H1 (cell line): ENCODE results near the gene MAPT.

ENCODE experiments used
- MAX ChIP-seq: IDR thresholded peaks from 2 replicates; pipeline ENCODE4 v1.6.1; 2012; ENCODE audit warnings: inconsistent platforms
- POLR2A ChIP-seq, 2 experiments: IDR thresholded peaks; 1 replicate in 1 of 2; 2 replicates in 1 of 2; pipeline ENCODE4 v1.6.1; 2011; ENCODE audit warnings: low read depth in 2 of 2, low read length in 2 of 2, mild to moderate bottlenecking in 2 of 2; ENCODE audit errors: control extremely low read depth in 1 of 2
- RAD21 ChIP-seq, 2 experiments: IDR thresholded peaks in 1 of 2; conservative IDR thresholded peaks in 1 of 2; 2 replicates each; pipeline ENCODE4 v1.6.1; 2011; ENCODE audit warnings: low read depth in 2 of 2, low read length in 2 of 2, improper control_type of control experiment in 1 of 2, inconsistent platforms in 1 of 2, mild to moderate bottlenecking in 1 of 2, moderate library complexity in 1 of 2
- SRF ChIP-seq: IDR thresholded peaks from 2 replicates; pipeline ENCODE4 v1.6.1; 2011; ENCODE audit warnings: mild to moderate bottlenecking, low read depth, low read length, moderate library complexity
- TAF1 ChIP-seq: IDR thresholded peaks from 2 replicates; pipeline ENCODE4 v1.6.1; 2011; ENCODE audit warnings: mild to moderate bottlenecking, low read depth, low read length
- TF ChIP-seq, protein P1 (sequence below), 3 experiments: IDR thresholded peaks; 1 replicate in 2 of 3; 2 replicates in 1 of 3; pipeline versions ENCODE4 v1.5.1 to v1.6.1; 2011; ENCODE audit warnings: low read length in 3 of 3, mild to moderate bottlenecking in 3 of 3, inconsistent platforms in 2 of 3, low read depth in 1 of 3, moderate library complexity in 1 of 3; ENCODE audit not compliant: insufficient read depth in 1 of 3; ENCODE audit errors: control extremely low read depth in 1 of 3

- no peak for TF ChIP-seq SRF
- TF ChIP-seq, protein P1, sequence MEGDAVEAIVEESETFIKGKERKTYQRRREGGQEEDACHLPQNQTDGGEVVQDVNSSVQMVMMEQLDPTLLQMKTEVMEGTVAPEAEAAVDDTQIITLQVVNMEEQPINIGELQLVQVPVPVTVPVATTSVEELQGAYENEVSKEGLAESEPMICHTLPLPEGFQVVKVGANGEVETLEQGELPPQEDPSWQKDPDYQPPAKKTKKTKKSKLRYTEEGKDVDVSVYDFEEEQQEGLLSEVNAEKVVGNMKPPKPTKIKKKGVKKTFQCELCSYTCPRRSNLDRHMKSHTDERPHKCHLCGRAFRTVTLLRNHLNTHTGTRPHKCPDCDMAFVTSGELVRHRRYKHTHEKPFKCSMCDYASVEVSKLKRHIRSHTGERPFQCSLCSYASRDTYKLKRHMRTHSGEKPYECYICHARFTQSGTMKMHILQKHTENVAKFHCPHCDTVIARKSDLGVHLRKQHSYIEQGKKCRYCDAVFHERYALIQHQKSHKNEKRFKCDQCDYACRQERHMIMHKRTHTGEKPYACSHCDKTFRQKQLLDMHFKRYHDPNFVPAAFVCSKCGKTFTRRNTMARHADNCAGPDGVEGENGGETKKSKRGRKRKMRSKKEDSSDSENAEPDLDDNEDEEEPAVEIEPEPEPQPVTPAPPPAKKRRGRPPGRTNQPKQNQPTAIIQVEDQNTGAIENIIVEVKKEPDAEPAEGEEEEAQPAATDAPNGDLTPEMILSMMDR (IDR thresholded peaks at IDR 0.05; ENCODE audit: control extremely low read depth in 1 of 3, insufficient read depth in 1 of 3, low read depth in 1 of 3, low read length in 3 of 3), result no peak
- no peak for TF ChIP-seq TAF1
- no peak for TF ChIP-seq RAD21 (IDR thresholded peaks at IDR 0.05 in 1 of 2, conservative IDR thresholded peaks at IDR 0.05 in 1 of 2; ENCODE audit: low read depth in 2 of 2, low read length in 2 of 2)
- TF ChIP-seq POLR2A (IDR thresholded peaks at IDR 0.05; ENCODE audit: control extremely low read depth in 1 of 2, low read depth in 2 of 2, low read length in 2 of 2), result no peak
- TF ChIP-seq MAX, result no peak
Measured at GRCh38 chr17:45845376-45846185, 48.8 kb upstream of the MAPT start.
